ENCODE measurements around the gene MAP1LC3A. TPM values are rescaled to one million over a fixed set of nuclear protein-coding genes. Genes with fewer than 3 reads are reported as not detected.
A peak's percentile ranks its signal among the peaks of the same experiment; 100 is the strongest.

Gene MAP1LC3A
- total RNA-seq, 1 donor from 2014 or later: 5.5 TPM

GRCh38 chr20:34549291-34549928 lies 9.1 kb upstream of the MAP1LC3A start:
- Histone ChIP-seq H3K4me2 (no peak overlapping the region), H3K27ac (no peak overlapping the region), H3K9me3 (ENCODE audit: low read depth) (no peaks in the 10 kb centered on the region), H3K9ac (no peak overlapping the region), H4K20me1 (ENCODE audit: low read depth) (no peaks in the 10 kb centered on the region), H2AFZ (replicated peaks) (no peak overlapping the region), H3K4me1 (peaks cover under 1% of the 10 kb centered on the region), H3K27me3 (peaks cover 6% of the 10 kb centered on the region), H3K36me3 (no peaks in the 10 kb centered on the region), H3F3A (ENCODE audit: low read depth) (peaks cover 2% of the 10 kb centered on the region), H3K4me3 (no peak overlapping the region), H3K79me2 (ENCODE audit: low read depth) (no peaks in the 10 kb centered on the region)
- Mint-ChIP-seq H3K27ac (no peak overlapping the region), H3K27me3 (ENCODE audit: insufficient read depth, low read depth) (peaks cover 6% of the 10 kb centered on the region), H3K4me1 (peaks cover 25% of the 10 kb centered on the region), H3K9me3 (no peaks in the 10 kb centered on the region), H3K4me3 (no peak overlapping the region), H3K36me3 (no peaks in the 10 kb centered on the region)
- no peak for TF ChIP-seq EZH2phosphoT487 (IDR thresholded peaks at IDR 0.05)
- no peak for TF ChIP-seq CTCF (IDR thresholded peaks at IDR 0.05)
- no peak for TF ChIP-seq EZH2 (IDR thresholded peaks at IDR 0.05)
- peak; percentile 56 for DNase-seq (ENCODE audit: low spot score)

- H3K4me2 ChIP-seq: no peak overlapping the region
- H3F3A ChIP-seq (ENCODE audit: low read depth): no peaks in the 10 kb centered on the region
- H4K20me1 ChIP-seq (ENCODE audit: low read depth): no peaks in the 10 kb centered on the region
- DNase-seq (ENCODE audit: low spot score): no peak
- no peak overlapping the region for H2AFZ ChIP-seq (replicated peaks)
- H3K36me3 Mint-ChIP-seq: no peaks in the 10 kb centered on the region
- H3K9ac ChIP-seq: no peak overlapping the region
- peaks cover 21% of the 10 kb centered on the region for H3K4me1 Mint-ChIP-seq
- peaks cover 4% of the 10 kb centered on the region for H3K27me3 Mint-ChIP-seq (ENCODE audit: insufficient read depth, low read depth)
- peaks cover under 1% of the 10 kb centered on the region for H3K27me3 ChIP-seq
- no peak for TF ChIP-seq EZH2 (IDR thresholded peaks at IDR 0.05)
- TF ChIP-seq CTCF (IDR thresholded peaks at IDR 0.05): no peak
- TF ChIP-seq EZH2phosphoT487 (IDR thresholded peaks at IDR 0.05): no peak
- H3K9me3 Mint-ChIP-seq: no peaks in the 10 kb centered on the region
- no peak overlapping the region for H3K4me3 ChIP-seq
- no peaks in the 10 kb centered on the region for H3K36me3 ChIP-seq
- H3K27ac Mint-ChIP-seq: no peak overlapping the region
- no peaks in the 10 kb centered on the region for H3K9me3 ChIP-seq (ENCODE audit: low read depth)
- no peaks in the 10 kb centered on the region for H3K4me1 ChIP-seq
- no peaks in the 10 kb centered on the region for H3K79me2 ChIP-seq (ENCODE audit: low read depth)
- no peak overlapping the region for H3K27ac ChIP-seq
- no peak overlapping the region for H3K4me3 Mint-ChIP-seq
Observed at GRCh38 chr20:34549929-34550305, 8.6 kb upstream of the MAP1LC3A start.

- Histone ChIP-seq H3K9me3 (ENCODE audit: low read depth) (no peaks in the 10 kb centered on the region), H3F3A (ENCODE audit: low read depth) (peaks cover 4% of the 10 kb centered on the region), H3K36me3 (no peaks in the 10 kb centered on the region), H3K4me1 (no peaks in the 10 kb centered on the region), H3K27ac (no peak overlapping the region), H3K79me2 (ENCODE audit: low read depth) (no peaks in the 10 kb centered on the region), H3K9ac (no peak overlapping the region), H3K27me3 (peaks cover 5% of the 10 kb centered on the region), H3K4me3 (no peak overlapping the region), H3K4me2 (no peak overlapping the region), H2AFZ (replicated peaks) (no peak overlapping the region), H4K20me1 (ENCODE audit: low read depth) (no peaks in the 10 kb centered on the region)
- no peak for TF ChIP-seq EZH2phosphoT487 (IDR thresholded peaks at IDR 0.05)
- TF ChIP-seq CTCF (IDR thresholded peaks at IDR 0.05): no peak
- no peak for TF ChIP-seq EZH2 (IDR thresholded peaks at IDR 0.05)
- H3K4me1 Mint-ChIP-seq: peaks cover 17% of the 10 kb centered on the region
- no peak overlapping the region for H3K27ac Mint-ChIP-seq
- no peak overlapping the region for H3K4me3 Mint-ChIP-seq
- no peaks in the 10 kb centered on the region for H3K9me3 Mint-ChIP-seq
- no peaks in the 10 kb centered on the region for H3K36me3 Mint-ChIP-seq
- DNase-seq (ENCODE audit: low spot score): no peak
- peaks cover 2% of the 10 kb centered on the region for H3K27me3 Mint-ChIP-seq (ENCODE audit: insufficient read depth, low read depth)
Observed at GRCh38 chr20:34552569-34552968, 5.9 kb upstream of the MAP1LC3A start.

Measured in neural progenitor cell (in vitro differentiated cells).